Brain microvascular endothelial cell (primary cell): ENCODE measurements around the gene TEX2.
A peak's percentile ranks its signal among the peaks of the same experiment; 100 is the strongest.

ENCODE experiments used
- DNase-seq: peaks from one replicate; pipeline ENCODE4 v3.0.0-alpha.2; 2020
- H3K27ac ChIP-seq: fragments of 250-450 bp; sonication (Bioruptor Pico); 2 replicates; pipeline ENCODE4 v1.5.1; 2020; ENCODE audit warnings: mild to moderate bottlenecking, moderate library complexity
- H3K27me3 ChIP-seq: fragments of 250-450 bp; sonication (Bioruptor Pico); replicated peaks from 2 replicates; pipeline ENCODE4 v1.5.1; 2020; ENCODE audit warnings: mild to moderate bottlenecking
- H3K36me3 ChIP-seq: fragments of 250-450 bp; sonication (Bioruptor Pico); replicated peaks from 2 replicates; pipeline ENCODE4 v1.5.1; 2020; ENCODE audit warnings: mild to moderate bottlenecking
- H3K4me3 ChIP-seq: 2 replicates; pipeline ENCODE4 v1.5.1; 2011; ENCODE audit warnings: low read depth, mild to moderate bottlenecking, control low read depth, low read length, moderate library complexity
- CTCF ChIP-seq: IDR thresholded peaks from 2 replicates; pipeline ENCODE4 v1.5.1; 2011; ENCODE audit warnings: low read depth, mild to moderate bottlenecking, moderate library complexity, low read length, control low read depth, inconsistent platforms; ENCODE audit errors: missing control alignments
- in situ Hi-C: cut with HindIII; loops from 2 replicates; pipeline ENCODE4 v1.10.0; 2017; ENCODE audit warnings: low sequenced_read_pairs, low pct_ligation_motif_present

The TEX2 gene

GRCh38 chr17:64117981-64118979 lies 144.8 kb downstream of the TEX2 start:
- in situ Hi-C loops, result no loop called here
- DNase-seq, result no peak
- no peaks in the 10 kb centered on the region for H3K36me3 ChIP-seq
- no peak overlapping the region for H3K4me3 ChIP-seq
- no peaks in the 10 kb centered on the region for H3K27me3 ChIP-seq
- no peak for TF ChIP-seq CTCF
- H3K27ac ChIP-seq, result no peak overlapping the region

- Histone ChIP-seq H3K4me3 (no peak overlapping the region), H3K27me3 (no peaks in the 10 kb centered on the region), H3K36me3 (no peaks in the 10 kb centered on the region), H3K27ac (peak overlapping the region; percentile 75)
- in situ Hi-C loops, result no loop called here
- peak; percentile 58 for DNase-seq
- no peak for TF ChIP-seq CTCF
Observed at GRCh38 chr17:64115822-64116534, 147.1 kb downstream of the TEX2 start.

- Histone ChIP-seq H3K36me3 (no peaks in the 10 kb centered on the region), H3K27ac (no peak overlapping the region), H3K4me3 (no peak overlapping the region), H3K27me3 (no peaks in the 10 kb centered on the region)
- in situ Hi-C loops, result no loop called here
- no peak for DNase-seq
- TF ChIP-seq CTCF, result no peak
Observed at GRCh38 chr17:64115043-64115698, 147.9 kb downstream of the TEX2 start.

GRCh38 chr17:64113006-64113405 lies 150.1 kb downstream of the TEX2 start:
- TF ChIP-seq CTCF, result no peak
- H3K36me3 ChIP-seq, result no peaks in the 10 kb centered on the region
- in situ Hi-C loops, result no loop called here

GRCh38 chr17:64111831-64112230 lies 151.2 kb downstream of the TEX2 start:
- Histone ChIP-seq H3K27me3 (no peaks in the 10 kb centered on the region), H3K27ac (no peak overlapping the region), H3K36me3 (no peaks in the 10 kb centered on the region), H3K4me3 (no peak overlapping the region)
- in situ Hi-C loops, result no loop called here
- TF ChIP-seq CTCF, result no peak
- DNase-seq, result no peak

More at GRCh38 chr17:64113006-64113405, 150.1 kb downstream of the TEX2 start:
- Histone ChIP-seq H3K4me3 (no peak overlapping the region), H3K27ac (no peak overlapping the region), H3K27me3 (no peaks in the 10 kb centered on the region)
- DNase-seq, result no peak
